ENCODE data around the gene NTRK2.

DNA sequence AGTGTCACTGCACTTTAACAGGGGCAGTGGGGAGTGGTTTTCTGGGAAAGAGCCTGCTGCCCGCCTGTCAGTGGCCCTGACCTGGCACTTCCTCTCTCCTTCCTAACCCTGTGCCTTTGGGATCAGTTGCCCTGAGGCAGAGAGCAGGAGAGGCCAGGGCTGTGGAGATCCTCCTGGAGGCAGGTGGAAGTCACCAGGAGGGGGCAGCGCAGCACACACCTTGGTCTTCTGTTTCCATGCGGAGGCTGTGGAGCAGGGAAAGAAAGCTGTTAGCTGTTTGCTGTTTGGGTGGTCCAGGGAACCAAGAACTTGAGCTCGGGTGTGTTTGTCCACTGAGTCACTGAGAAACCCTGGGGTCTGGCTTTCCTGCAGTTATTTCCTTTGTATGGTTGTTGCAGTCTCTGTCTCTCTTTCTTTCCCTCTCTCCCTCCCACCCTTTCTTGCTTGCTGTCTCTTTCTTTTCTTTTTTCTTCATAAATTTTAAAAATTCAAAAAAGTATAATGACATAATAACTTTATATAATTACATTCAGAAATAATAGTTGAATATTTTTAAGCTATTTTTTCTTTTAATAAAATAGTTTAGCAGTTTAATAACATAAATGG is 28.1 kb downstream of the NTRK2 start:
- TF ChIP-seq, protein P1, sequence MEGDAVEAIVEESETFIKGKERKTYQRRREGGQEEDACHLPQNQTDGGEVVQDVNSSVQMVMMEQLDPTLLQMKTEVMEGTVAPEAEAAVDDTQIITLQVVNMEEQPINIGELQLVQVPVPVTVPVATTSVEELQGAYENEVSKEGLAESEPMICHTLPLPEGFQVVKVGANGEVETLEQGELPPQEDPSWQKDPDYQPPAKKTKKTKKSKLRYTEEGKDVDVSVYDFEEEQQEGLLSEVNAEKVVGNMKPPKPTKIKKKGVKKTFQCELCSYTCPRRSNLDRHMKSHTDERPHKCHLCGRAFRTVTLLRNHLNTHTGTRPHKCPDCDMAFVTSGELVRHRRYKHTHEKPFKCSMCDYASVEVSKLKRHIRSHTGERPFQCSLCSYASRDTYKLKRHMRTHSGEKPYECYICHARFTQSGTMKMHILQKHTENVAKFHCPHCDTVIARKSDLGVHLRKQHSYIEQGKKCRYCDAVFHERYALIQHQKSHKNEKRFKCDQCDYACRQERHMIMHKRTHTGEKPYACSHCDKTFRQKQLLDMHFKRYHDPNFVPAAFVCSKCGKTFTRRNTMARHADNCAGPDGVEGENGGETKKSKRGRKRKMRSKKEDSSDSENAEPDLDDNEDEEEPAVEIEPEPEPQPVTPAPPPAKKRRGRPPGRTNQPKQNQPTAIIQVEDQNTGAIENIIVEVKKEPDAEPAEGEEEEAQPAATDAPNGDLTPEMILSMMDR (conservative IDR thresholded peaks at IDR 0.05): peak; percentile 65
- no peak for TF ChIP-seq EZH2 (IDR thresholded peaks at IDR 0.05; ENCODE audit: low read depth)
